Stomach (tissue), 9 donors: ENCODE data around the gene GSAP. TPM values are rescaled to one million over a fixed set of nuclear protein-coding genes. Genes with fewer than 3 reads are reported as not detected.

Experiments used
- DNase-seq, 2 donors: peaks; one replicate each; pipeline versions ENCODE4 v3.0.0 to v3.0.0-alpha.2; 2013 to 2019
- H3K27ac ChIP-seq, 5 donors: fragments of 200-600 bp in 4 of 5; sonication (generic) in 4 of 5; one replicate each; pipeline ENCODE4 v1.5.1; 2013 to 2019; ENCODE audit warnings: mild to moderate bottlenecking in 1 of 5, moderate library complexity in 1 of 5
- H3K27me3 ChIP-seq, 3 donors: fragments of 200-600 bp; sonication (generic); one replicate each; pipeline ENCODE4 v1.5.1; 2017 to 2019; ENCODE audit warnings: mixed run types in 1 of 3
- H3K36me3 ChIP-seq, 4 donors: fragments of 200-600 bp; sonication (generic); 1 replicate in 3 of 4; 2 replicates in 1 of 4; pipeline ENCODE4 v1.5.1; 2016 to 2019
- H3K4me1 ChIP-seq, 4 donors: fragments of 200-600 bp; sonication (generic); one replicate each; pipeline ENCODE4 v1.5.1; 2016 to 2019
- H3K4me3 ChIP-seq, 4 donors: fragments of 200-600 bp; sonication (generic) in 3 of 4; one replicate each; pipeline ENCODE4 v1.5.1; 2016 to 2019; ENCODE audit warnings: mild to moderate bottlenecking in 1 of 4
- H3K9me3 ChIP-seq, 4 donors: fragments of 200-600 bp; sonication (generic); one replicate each; pipeline ENCODE4 v1.5.1; 2016 to 2019
- CTCF ChIP-seq, 7 experiments: fragments of 450-650 bp in 4 of 7; fragments of 200-600 bp in 3 of 7; sonication (generic) in 3 of 7; IDR thresholded peaks; one replicate each; pipeline ENCODE4 v1.5.1; 2016 to 2019; ENCODE audit warnings: antibody characterized with exemption in 7 of 7, control low read depth in 2 of 7, mild to moderate bottlenecking in 1 of 7
- EP300 ChIP-seq: sonication (generic); formaldehyde crosslinking; IDR thresholded peaks from one replicate; pipeline ENCODE4 v1.6.1; 2017; ENCODE audit warnings: antibody characterized with exemption
- POLR2A ChIP-seq, 4 donors: fragments of 450-650 bp; IDR thresholded peaks; one replicate each; pipeline ENCODE4 v1.6.1; 2016; ENCODE audit warnings: antibody characterized with exemption in 4 of 4, control low read depth in 2 of 4, mild to moderate bottlenecking in 1 of 4, moderate library complexity in 1 of 4
- POLR2AphosphoS5 ChIP-seq, 3 donors: sonication (generic); formaldehyde crosslinking; IDR thresholded peaks; one replicate each; pipeline ENCODE4 v1.6.1; 2016; ENCODE audit warnings: antibody characterized with exemption in 3 of 3
- WGBS, 5 donors: extraction: QIAGEN DNeasy Blood & Tissue Kit in 3 of 5; methylation state at CpG; one replicate each; pipeline versions ENCODE4 v1.1.5 to v1.1.7; 2013 to 2018; 5-methylcytosine and 5-hydroxymethylcytosine counted together
- intact Hi-C: fragments of 100-400 bp; cut with DNase I; formaldehyde crosslinking; loops from one replicate; pipeline ENCODE4 v1.15.1; 2023; ENCODE audit warnings: low total_unique reads
- polyA plus RNA-seq, 3 donors: library from polyadenylated mRNA; stranded (reverse); fragments of 200-250 nt; gene quantifications; one replicate each; pipeline ENCODE4 v1.2.3, GENCODE V29; 2013
- total RNA-seq, 5 donors: library from RNA; depleted of rRNA; stranded (reverse); fragments of >200 nt; gene quantifications; one replicate each; pipeline versions ENCODE4 v1.1.0 to v1.2.3, GENCODE V29; 2014 to 2016
- donor health status: healthy with polysubstance abuse.
- donor health status: Bipolar disorder and iron deficiency.
- donor health status: healthy.

Gene GSAP
- total and polyA plus RNA-seq, 8 donors: 3.5 to 52.1 (median 15.9) TPM

DNA sequence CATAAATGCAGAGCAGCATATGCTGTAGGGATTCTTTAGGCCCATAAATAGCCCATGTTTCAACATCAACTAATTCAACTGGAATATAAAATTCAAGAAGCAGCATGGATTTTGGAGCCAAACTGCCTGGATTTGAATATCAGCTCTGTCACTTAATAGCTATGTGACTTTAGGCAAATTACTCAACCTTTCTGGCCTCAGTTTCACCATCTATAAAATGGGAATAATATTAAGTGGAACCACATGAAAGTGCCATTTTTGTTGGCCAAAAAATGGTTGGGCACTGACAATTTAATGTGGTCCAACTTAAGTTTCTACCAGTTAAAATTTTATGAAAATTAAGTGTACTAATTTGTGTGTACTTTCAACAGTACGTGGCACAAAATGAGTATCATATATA lies 98.1 kb downstream of the GSAP start:
- H3K9me3 ChIP-seq: no peaks in the 10 kb centered on the region
- no peaks in the 10 kb centered on the region for H3K27me3 ChIP-seq
- peaks cover 0 to 26% (median 10%) of the 10 kb centered on the region in 4 donors for H3K4me1 ChIP-seq
- no peak overlapping the region for H3K4me3 ChIP-seq
- intact Hi-C loops: no loop called here
- TF ChIP-seq POLR2A (IDR thresholded peaks at IDR 0.05): no peak
- TF ChIP-seq POLR2AphosphoS5 (IDR thresholded peaks at IDR 0.05): no peak
- TF ChIP-seq EP300: no peak
- TF ChIP-seq CTCF (IDR thresholded peaks at IDR 0.05): no peak
- no peak for DNase-seq
- H3K36me3 ChIP-seq: peaks cover 0 to 71% (median 55%) of the 10 kb centered on the region in 4 donors
- H3K27ac ChIP-seq: no peak overlapping the region
- WGBS, 5 donors: 62 to 100% (median 97%) methylated on average over 1 of the region's 1 CpG

- DNase-seq: no peak
- Histone ChIP-seq H3K4me1 (peaks cover 0 to 35% (median 14%) of the 10 kb centered on the region in 4 donors), H3K27ac (no peak overlapping the region), H3K27me3 (no peaks in the 10 kb centered on the region), H3K9me3 (no peaks in the 10 kb centered on the region), H3K36me3 (peaks cover 0 to 78% (median 67%) of the 10 kb centered on the region in 4 donors), H3K4me3 (no peak overlapping the region)
- WGBS, 5 donors: 61 to 73% (median 69%) methylated on average over 2 of the region's 2 CpGs
- intact Hi-C loops: no loop called here
- no peak for TF ChIP-seq POLR2AphosphoS5 (IDR thresholded peaks at IDR 0.05)
- no peak for TF ChIP-seq POLR2A (IDR thresholded peaks at IDR 0.05)
- TF ChIP-seq CTCF (IDR thresholded peaks at IDR 0.05): no peak
- TF ChIP-seq EP300: no peak
Observed at GRCh38 chr7:77316219-77316978, 99.8 kb downstream of the GSAP start.

- DNase-seq: no peak
- H3K9me3 ChIP-seq: no peaks in the 10 kb centered on the region
- TF ChIP-seq CTCF (IDR thresholded peaks at IDR 0.05): no peak
- no peak for TF ChIP-seq POLR2A (IDR thresholded peaks at IDR 0.05)
- TF ChIP-seq POLR2AphosphoS5 (IDR thresholded peaks at IDR 0.05): no peak
- no peak for TF ChIP-seq EP300
- intact Hi-C loops: no loop called here
- H3K36me3 ChIP-seq: peaks cover 6 to 74% (median 71%) of the 10 kb centered on the region in 4 donors
- H3K4me1 ChIP-seq: peaks cover 0 to 37% (median 14%) of the 10 kb centered on the region in 4 donors
- WGBS, 5 donors: 81 to 95% (median 89%) methylated on average over 3 of the region's 3 CpGs
- no peaks in the 10 kb centered on the region for H3K27me3 ChIP-seq
- no peak overlapping the region for H3K27ac ChIP-seq
- H3K4me3 ChIP-seq: no peak overlapping the region
Observed at GRCh38 chr7:77315182-77315591, 101.0 kb downstream of the GSAP start.

- Histone ChIP-seq H3K4me3 (no peak overlapping the region), H3K9me3 (no peaks in the 10 kb centered on the region), H3K36me3 (peaks cover 6 to 80% (median 66%) of the 10 kb centered on the region in 4 donors), H3K4me1 (peaks cover 0 to 49% (median 20%) of the 10 kb centered on the region in 4 donors), H3K27me3 (no peaks in the 10 kb centered on the region), H3K27ac (no peak overlapping the region)
- WGBS, 5 donors: 65 to 92% (median 88%) methylated on average over 5 of the region's 5 CpGs
- no peak for TF ChIP-seq EP300
- TF ChIP-seq CTCF (IDR thresholded peaks at IDR 0.05): no peak
- TF ChIP-seq POLR2AphosphoS5 (IDR thresholded peaks at IDR 0.05): no peak
- no peak for TF ChIP-seq POLR2A (IDR thresholded peaks at IDR 0.05)
- no peak for DNase-seq
- intact Hi-C loops: no loop called here
Observed at GRCh38 chr7:77313876-77314480, 102.2 kb downstream of the GSAP start.
